Measurements from ENCODE around the gene CASP7. TPM values are rescaled to one million over a fixed set of nuclear protein-coding genes. Genes with fewer than 3 reads are reported as not detected.

CASP7 gene
- total RNA-seq, 2 donors from 2014 or later = 14.4 to 15.6 TPM

GRCh38 chr10:113764582-113764981, 84.9 kb downstream of the CASP7 start:
- H3K4me3 Mint-ChIP-seq = no peak overlapping the region
- H3K27me3 Mint-ChIP-seq (ENCODE audit: insufficient read depth) = peaks cover 5% of the 10 kb centered on the region
- Histone ChIP-seq H3K27ac (ENCODE audit: low read depth, low read length) (no peak overlapping the region), H3K9ac (ENCODE audit: extremely low read depth, low read length, poor library complexity, severe bottlenecking) (no peak overlapping the region), H3K36me3 (ENCODE audit: control insufficient read depth, insufficient read depth, low read length) (no peaks in the 10 kb centered on the region), H3K4me3 (ENCODE audit: low read length) (no peak overlapping the region), H3K9me3 (ENCODE audit: control insufficient read depth, low read length) (peaks cover 21% of the 10 kb centered on the region), H3K4me1 (ENCODE audit: control insufficient read depth, insufficient read depth, low read length) (no peaks in the 10 kb centered on the region), H3K27me3 (ENCODE audit: control insufficient read depth, insufficient read depth, low read length, poor library complexity, severe bottlenecking) (peaks cover 4% of the 10 kb centered on the region)
- no peak overlapping the region for H3K27ac Mint-ChIP-seq
- peaks cover 2% of the 10 kb centered on the region for H3K36me3 Mint-ChIP-seq (ENCODE audit: low read depth)
- no peak for DNase-seq
- WGBS, 2 experiments (ENCODE audit: insufficient coverage in 1 of 2, insufficient read length in 1 of 2) = 78% methylated on average over 1 of the region's 1 CpG; no CpG with 5 or more reads in 1 of the 2 experiments
- TF ChIP-seq, protein P1, sequence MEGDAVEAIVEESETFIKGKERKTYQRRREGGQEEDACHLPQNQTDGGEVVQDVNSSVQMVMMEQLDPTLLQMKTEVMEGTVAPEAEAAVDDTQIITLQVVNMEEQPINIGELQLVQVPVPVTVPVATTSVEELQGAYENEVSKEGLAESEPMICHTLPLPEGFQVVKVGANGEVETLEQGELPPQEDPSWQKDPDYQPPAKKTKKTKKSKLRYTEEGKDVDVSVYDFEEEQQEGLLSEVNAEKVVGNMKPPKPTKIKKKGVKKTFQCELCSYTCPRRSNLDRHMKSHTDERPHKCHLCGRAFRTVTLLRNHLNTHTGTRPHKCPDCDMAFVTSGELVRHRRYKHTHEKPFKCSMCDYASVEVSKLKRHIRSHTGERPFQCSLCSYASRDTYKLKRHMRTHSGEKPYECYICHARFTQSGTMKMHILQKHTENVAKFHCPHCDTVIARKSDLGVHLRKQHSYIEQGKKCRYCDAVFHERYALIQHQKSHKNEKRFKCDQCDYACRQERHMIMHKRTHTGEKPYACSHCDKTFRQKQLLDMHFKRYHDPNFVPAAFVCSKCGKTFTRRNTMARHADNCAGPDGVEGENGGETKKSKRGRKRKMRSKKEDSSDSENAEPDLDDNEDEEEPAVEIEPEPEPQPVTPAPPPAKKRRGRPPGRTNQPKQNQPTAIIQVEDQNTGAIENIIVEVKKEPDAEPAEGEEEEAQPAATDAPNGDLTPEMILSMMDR (conservative IDR thresholded peaks at IDR 0.05) = no peak
- peaks cover 6% of the 10 kb centered on the region for H3K4me1 Mint-ChIP-seq
- peaks cover 17% of the 10 kb centered on the region for H3K9me3 Mint-ChIP-seq

DNA sequence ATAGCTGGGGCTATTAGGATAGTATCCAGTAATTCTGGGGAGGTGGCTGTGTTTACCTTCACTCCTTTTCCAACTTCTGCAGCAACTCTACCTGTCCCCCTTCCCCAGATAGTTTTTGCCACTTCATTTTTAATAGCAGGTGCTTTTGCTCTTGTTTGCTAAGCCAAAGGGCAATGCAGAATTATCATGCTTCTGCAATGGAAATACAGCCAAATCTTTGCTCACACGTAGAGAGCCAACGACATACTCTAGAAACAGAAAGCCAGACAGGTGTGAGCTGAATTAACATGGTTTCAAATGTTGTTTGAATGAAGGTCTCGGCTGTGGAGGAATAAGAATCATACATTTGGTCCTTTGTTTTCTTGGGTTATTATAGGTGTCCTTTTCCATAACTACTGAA, 86.2 kb downstream of the CASP7 start:
- peaks cover 17% of the 10 kb centered on the region for H3K9me3 Mint-ChIP-seq
- H3K4me3 ChIP-seq (ENCODE audit: low read length) = no peak overlapping the region
- H3K4me3 Mint-ChIP-seq = no peak overlapping the region
- no peak for DNase-seq
- H3K36me3 Mint-ChIP-seq (ENCODE audit: low read depth) = peaks cover 2% of the 10 kb centered on the region
- H3K27ac ChIP-seq (ENCODE audit: low read depth, low read length) = no peak overlapping the region
- H3K27me3 Mint-ChIP-seq (ENCODE audit: insufficient read depth) = peaks cover 5% of the 10 kb centered on the region
- TF ChIP-seq, protein P1 (conservative IDR thresholded peaks at IDR 0.05) = no peak
- H3K36me3 ChIP-seq (ENCODE audit: control insufficient read depth, insufficient read depth, low read length) = no peaks in the 10 kb centered on the region
- H3K4me1 Mint-ChIP-seq = peaks cover 17% of the 10 kb centered on the region
- H3K27ac Mint-ChIP-seq = no peak overlapping the region
- H3K4me1 ChIP-seq (ENCODE audit: control insufficient read depth, insufficient read depth, low read length) = no peaks in the 10 kb centered on the region
- whole genome bisulfite sequencing, 2 experiments (ENCODE audit: insufficient coverage in 1 of 2, insufficient read length in 1 of 2) = 90 to 97% methylated on average over 3 of the region's 3 CpGs
- H3K9ac ChIP-seq (ENCODE audit: extremely low read depth, low read length, poor library complexity, severe bottlenecking) = no peak overlapping the region
- peaks cover 8% of the 10 kb centered on the region for H3K27me3 ChIP-seq (ENCODE audit: control insufficient read depth, insufficient read depth, low read length, poor library complexity, severe bottlenecking)
- H3K9me3 ChIP-seq (ENCODE audit: control insufficient read depth, low read length) = peaks cover 21% of the 10 kb centered on the region

GRCh38 chr10:113767222-113767621, 87.5 kb downstream of the CASP7 start:
- H3K4me1 ChIP-seq (ENCODE audit: control insufficient read depth, insufficient read depth, low read length) = no peaks in the 10 kb centered on the region
- H3K9me3 Mint-ChIP-seq = peaks cover 17% of the 10 kb centered on the region
- H3K27ac ChIP-seq (ENCODE audit: low read depth, low read length) = no peak overlapping the region
- TF ChIP-seq, protein P1 (conservative IDR thresholded peaks at IDR 0.05) = no peak
- no peak overlapping the region for H3K9ac ChIP-seq (ENCODE audit: extremely low read depth, low read length, poor library complexity, severe bottlenecking)
- peaks cover 5% of the 10 kb centered on the region for H3K27me3 Mint-ChIP-seq (ENCODE audit: insufficient read depth)
- peaks cover 8% of the 10 kb centered on the region for H3K27me3 ChIP-seq (ENCODE audit: control insufficient read depth, insufficient read depth, low read length, poor library complexity, severe bottlenecking)
- H3K27ac Mint-ChIP-seq = no peak overlapping the region
- H3K9me3 ChIP-seq (ENCODE audit: control insufficient read depth, low read length) = peaks cover 21% of the 10 kb centered on the region
- 100% methylated on average over 2 of the region's 2 CpGs; no CpG with 5 or more reads in 1 of the 2 experiments for WGBS, 2 experiments (ENCODE audit: insufficient coverage in 1 of 2, insufficient read length in 1 of 2)
- DNase-seq = no peak
- H3K36me3 Mint-ChIP-seq (ENCODE audit: low read depth) = peaks cover 2% of the 10 kb centered on the region
- no peaks in the 10 kb centered on the region for H3K36me3 ChIP-seq (ENCODE audit: control insufficient read depth, insufficient read depth, low read length)
- H3K4me3 ChIP-seq (ENCODE audit: low read length) = no peak overlapping the region
- no peak overlapping the region for H3K4me3 Mint-ChIP-seq
- peaks cover 18% of the 10 kb centered on the region for H3K4me1 Mint-ChIP-seq

Measured in endodermal cell (in vitro differentiated cells).